K562 (cell line): ENCODE data around the gene ATP2B1. TPM values are rescaled to one million over a fixed set of nuclear protein-coding genes. Genes with fewer than 3 reads are reported as not detected.
A peak's percentile ranks its signal among the peaks of the same experiment; 100 is the strongest.

Source experiments
- NUFIP1 ChIP-seq: fragments of 450-650 bp; IDR thresholded peaks from 2 replicates; pipeline ENCODE4 v1.6.1; 2018; ENCODE audit not compliant: partially characterized antibody
- SIRT6 ChIP-seq: IDR thresholded peaks from one replicate; pipeline ENCODE4 v1.6.1; 2012; ENCODE audit warnings: low read depth, mild to moderate bottlenecking, control low read depth, inconsistent platforms, low read length, moderate library complexity
- ZNF384 ChIP-seq: IDR thresholded peaks from 2 replicates; pipeline ENCODE4 v1.6.1; 2012; ENCODE audit warnings: low read depth, low read length, improper control_type of control experiment
- polyA plus RNA-seq, 8 experiments: library from polyadenylated mRNA; depleted of rRNA in 4 of 8; stranded (reverse) in 5 of 8; unstranded in 3 of 8; fragments of >200 nt; fragmentation: Nextera tagmentation in 2 of 8; fragmentation: Illumina TruSeq in 1 of 8; extraction: Ambion mirVana in 2 of 8; extraction: Trizol in 1 of 8; gene quantifications; 2 replicates each; pipeline versions ENCODE4 v1.2.1 to v1.2.3, GENCODE V29; 2011 to 2014; ENCODE audit warnings: inconsistent platforms in 1 of 8, missing spikeins in 1 of 8
- total RNA-seq, 7 experiments: library from RNA; depleted of rRNA in 6 of 7; stranded (reverse); fragments of >200 nt in 6 of 7; fragmentation: Illumina TruSeq in 2 of 7; extraction: Trizol in 2 of 7; gene quantifications; 2 replicates each; pipeline versions ENCODE4 v1.2.1 to v1.2.3, GENCODE V29; 2011 to 2021; ENCODE audit warnings: low replicate concordance in 1 of 7
- TF ChIP-seq, protein P1 (sequence below): sonication (generic); formaldehyde crosslinking; IDR thresholded peaks from 2 replicates; pipeline ENCODE4 v1.8.1; 2023; ENCODE audit warnings: missing genetic modification reagents, mild to moderate bottlenecking, borderline replicate concordance
- TF ChIP-seq, protein P2 (sequence below), 2 experiments: fragments of 450-650 bp in 1 of 2; sonication (generic) in 1 of 2; formaldehyde crosslinking in 1 of 2; IDR thresholded peaks; 2 replicates each; pipeline versions ENCODE4 v1.7.1 to v1.9.0; 2016 to 2022; ENCODE audit warnings: inconsistent platforms in 1 of 2, mild to moderate bottlenecking in 1 of 2, missing genetic modification reagents in 1 of 2
- TF ChIP-seq, protein P3 (sequence below), 2 experiments: fragments of 450-650 bp; IDR thresholded peaks; 2 replicates each; pipeline ENCODE4 v1.6.1; 2018; ENCODE audit warnings: mild to moderate bottlenecking in 2 of 2, low read depth in 1 of 2; ENCODE audit not compliant: partially characterized antibody in 2 of 2

Gene ATP2B1
- total and polyA plus RNA-seq, 9 of the 15 experiments (the other 6 are each of a cell fraction or from before 2014, with no cell fraction given): 8.6 to 39.0 (median 27.8) TPM

DNA sequence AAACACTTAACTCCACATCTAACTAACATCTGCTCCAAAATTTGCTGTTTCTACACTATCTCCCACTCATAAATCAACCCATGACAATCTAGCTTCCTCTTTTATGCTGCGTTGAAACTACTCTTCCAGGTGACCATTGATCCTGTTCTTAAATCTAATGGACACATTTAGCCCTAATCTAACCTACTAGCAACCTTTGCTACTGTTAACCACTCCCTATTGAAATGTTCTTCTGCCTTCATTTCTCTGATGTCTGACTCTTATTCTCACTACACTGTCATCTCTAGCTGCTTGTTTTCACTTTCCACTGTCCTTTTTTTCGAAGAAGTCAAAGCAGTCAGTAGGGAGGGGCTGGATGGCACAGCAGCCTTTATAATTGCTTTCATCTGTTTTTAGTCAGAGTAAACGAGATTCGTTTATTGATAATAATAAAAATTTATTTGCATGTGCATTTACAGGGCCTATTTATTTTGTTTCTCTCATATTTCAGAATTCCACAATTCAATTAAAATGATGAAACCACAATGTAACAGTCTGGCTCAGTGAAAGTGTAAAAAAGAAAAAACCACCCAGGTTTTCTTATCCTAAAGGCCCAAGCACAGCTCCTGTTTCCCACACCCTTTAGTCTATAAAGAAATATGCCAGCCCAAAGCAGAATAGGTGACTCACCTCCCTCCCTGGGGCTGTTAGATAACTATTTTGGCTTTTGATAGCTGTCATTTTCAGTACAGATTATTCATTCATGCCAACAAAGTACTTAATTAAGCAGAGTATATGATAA, 44.9 kb downstream of the ATP2B1 start (continued):
- TF ChIP-seq, protein P1, sequence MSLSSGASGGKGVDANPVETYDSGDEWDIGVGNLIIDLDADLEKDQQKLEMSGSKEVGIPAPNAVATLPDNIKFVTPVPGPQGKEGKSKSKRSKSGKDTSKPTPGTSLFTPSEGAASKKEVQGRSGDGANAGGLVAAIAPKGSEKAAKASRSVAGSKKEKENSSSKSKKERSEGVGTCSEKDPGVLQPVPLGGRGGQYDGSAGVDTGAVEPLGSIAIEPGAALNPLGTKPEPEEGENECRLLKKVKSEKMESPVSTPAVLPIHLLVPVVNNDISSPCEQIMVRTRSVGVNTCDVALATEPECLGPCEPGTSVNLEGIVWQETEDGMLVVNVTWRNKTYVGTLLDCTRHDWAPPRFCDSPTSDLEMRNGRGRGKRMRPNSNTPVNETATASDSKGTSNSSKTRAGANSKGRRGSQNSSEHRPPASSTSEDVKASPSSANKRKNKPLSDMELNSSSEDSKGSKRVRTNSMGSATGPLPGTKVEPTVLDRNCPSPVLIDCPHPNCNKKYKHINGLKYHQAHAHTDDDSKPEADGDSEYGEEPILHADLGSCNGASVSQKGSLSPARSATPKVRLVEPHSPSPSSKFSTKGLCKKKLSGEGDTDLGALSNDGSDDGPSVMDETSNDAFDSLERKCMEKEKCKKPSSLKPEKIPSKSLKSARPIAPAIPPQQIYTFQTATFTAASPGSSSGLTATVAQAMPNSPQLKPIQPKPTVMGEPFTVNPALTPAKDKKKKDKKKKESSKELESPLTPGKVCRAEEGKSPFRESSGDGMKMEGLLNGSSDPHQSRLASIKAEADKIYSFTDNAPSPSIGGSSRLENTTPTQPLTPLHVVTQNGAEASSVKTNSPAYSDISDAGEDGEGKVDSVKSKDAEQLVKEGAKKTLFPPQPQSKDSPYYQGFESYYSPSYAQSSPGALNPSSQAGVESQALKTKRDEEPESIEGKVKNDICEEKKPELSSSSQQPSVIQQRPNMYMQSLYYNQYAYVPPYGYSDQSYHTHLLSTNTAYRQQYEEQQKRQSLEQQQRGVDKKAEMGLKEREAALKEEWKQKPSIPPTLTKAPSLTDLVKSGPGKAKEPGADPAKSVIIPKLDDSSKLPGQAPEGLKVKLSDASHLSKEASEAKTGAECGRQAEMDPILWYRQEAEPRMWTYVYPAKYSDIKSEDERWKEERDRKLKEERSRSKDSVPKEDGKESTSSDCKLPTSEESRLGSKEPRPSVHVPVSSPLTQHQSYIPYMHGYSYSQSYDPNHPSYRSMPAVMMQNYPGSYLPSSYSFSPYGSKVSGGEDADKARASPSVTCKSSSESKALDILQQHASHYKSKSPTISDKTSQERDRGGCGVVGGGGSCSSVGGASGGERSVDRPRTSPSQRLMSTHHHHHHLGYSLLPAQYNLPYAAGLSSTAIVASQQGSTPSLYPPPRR (CRISPR knock-in tag): no peak
- TF ChIP-seq NUFIP1 (no peak), ZNF384 (peak; percentile 44; the same call in 1 of the 2 replicates), SIRT6 (no peak)
- TF ChIP-seq, protein P2, sequence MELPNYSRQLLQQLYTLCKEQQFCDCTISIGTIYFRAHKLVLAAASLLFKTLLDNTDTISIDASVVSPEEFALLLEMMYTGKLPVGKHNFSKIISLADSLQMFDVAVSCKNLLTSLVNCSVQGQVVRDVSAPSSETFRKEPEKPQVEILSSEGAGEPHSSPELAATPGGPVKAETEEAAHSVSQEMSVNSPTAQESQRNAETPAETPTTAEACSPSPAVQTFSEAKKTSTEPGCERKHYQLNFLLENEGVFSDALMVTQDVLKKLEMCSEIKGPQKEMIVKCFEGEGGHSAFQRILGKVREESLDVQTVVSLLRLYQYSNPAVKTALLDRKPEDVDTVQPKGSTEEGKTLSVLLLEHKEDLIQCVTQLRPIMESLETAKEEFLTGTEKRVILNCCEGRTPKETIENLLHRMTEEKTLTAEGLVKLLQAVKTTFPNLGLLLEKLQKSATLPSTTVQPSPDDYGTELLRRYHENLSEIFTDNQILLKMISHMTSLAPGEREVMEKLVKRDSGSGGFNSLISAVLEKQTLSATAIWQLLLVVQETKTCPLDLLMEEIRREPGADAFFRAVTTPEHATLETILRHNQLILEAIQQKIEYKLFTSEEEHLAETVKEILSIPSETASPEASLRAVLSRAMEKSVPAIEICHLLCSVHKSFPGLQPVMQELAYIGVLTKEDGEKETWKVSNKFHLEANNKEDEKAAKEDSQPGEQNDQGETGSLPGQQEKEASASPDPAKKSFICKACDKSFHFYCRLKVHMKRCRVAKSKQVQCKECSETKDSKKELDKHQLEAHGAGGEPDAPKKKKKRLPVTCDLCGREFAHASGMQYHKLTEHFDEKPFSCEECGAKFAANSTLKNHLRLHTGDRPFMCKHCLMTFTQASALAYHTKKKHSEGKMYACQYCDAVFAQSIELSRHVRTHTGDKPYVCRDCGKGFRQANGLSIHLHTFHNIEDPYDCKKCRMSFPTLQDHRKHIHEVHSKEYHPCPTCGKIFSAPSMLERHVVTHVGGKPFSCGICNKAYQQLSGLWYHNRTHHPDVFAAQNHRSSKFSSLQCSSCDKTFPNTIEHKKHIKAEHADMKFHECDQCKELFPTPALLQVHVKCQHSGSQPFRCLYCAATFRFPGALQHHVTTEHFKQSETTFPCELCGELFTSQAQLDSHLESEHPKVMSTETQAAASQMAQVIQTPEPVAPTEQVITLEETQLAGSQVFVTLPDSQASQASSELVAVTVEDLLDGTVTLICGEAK (IDR thresholded peaks at IDR 0.05): peak; percentile 31; the same call in 1 of the 2 replicates
- TF ChIP-seq, protein P2 (CRISPR knock-in tag; IDR thresholded peaks at IDR 0.05): no peak
- TF ChIP-seq, protein P3, sequence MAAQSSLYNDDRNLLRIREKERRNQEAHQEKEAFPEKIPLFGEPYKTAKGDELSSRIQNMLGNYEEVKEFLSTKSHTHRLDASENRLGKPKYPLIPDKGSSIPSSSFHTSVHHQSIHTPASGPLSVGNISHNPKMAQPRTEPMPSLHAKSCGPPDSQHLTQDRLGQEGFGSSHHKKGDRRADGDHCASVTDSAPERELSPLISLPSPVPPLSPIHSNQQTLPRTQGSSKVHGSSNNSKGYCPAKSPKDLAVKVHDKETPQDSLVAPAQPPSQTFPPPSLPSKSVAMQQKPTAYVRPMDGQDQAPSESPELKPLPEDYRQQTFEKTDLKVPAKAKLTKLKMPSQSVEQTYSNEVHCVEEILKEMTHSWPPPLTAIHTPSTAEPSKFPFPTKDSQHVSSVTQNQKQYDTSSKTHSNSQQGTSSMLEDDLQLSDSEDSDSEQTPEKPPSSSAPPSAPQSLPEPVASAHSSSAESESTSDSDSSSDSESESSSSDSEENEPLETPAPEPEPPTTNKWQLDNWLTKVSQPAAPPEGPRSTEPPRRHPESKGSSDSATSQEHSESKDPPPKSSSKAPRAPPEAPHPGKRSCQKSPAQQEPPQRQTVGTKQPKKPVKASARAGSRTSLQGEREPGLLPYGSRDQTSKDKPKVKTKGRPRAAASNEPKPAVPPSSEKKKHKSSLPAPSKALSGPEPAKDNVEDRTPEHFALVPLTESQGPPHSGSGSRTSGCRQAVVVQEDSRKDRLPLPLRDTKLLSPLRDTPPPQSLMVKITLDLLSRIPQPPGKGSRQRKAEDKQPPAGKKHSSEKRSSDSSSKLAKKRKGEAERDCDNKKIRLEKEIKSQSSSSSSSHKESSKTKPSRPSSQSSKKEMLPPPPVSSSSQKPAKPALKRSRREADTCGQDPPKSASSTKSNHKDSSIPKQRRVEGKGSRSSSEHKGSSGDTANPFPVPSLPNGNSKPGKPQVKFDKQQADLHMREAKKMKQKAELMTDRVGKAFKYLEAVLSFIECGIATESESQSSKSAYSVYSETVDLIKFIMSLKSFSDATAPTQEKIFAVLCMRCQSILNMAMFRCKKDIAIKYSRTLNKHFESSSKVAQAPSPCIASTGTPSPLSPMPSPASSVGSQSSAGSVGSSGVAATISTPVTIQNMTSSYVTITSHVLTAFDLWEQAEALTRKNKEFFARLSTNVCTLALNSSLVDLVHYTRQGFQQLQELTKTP (IDR thresholded peaks at IDR 0.05; ENCODE audit: low read depth in 1 of 2, partially characterized antibody in 2 of 2): no peak
